Measurements from ENCODE around the gene ARMS2. TPM values are rescaled to one million over a fixed set of nuclear protein-coding genes. Genes with fewer than 3 reads are reported as not detected.

Gene ARMS2
- total RNA-seq, 2 donors from 2014 or later: not detected

GRCh38 chr10:122494833-122495232, 40.4 kb downstream of the ARMS2 start:
- peak; percentile 85 for DNase-seq (ENCODE audit: low spot score)
- H3K27ac ChIP-seq: peak overlapping the region; percentile 96 to 97
- no peaks in the 10 kb centered on the region for H3K36me3 ChIP-seq
- H3K4me3 ChIP-seq: peak overlapping the region; percentile 35
- H3K4me1 ChIP-seq (ENCODE audit: control insufficient read depth in 1 of 2, low read depth in 2 of 2): peaks cover 73 to 94% of the 10 kb centered on the region in 2 donors
- no peaks in the 10 kb centered on the region for H3K9me3 ChIP-seq
- TF ChIP-seq, protein P1, sequence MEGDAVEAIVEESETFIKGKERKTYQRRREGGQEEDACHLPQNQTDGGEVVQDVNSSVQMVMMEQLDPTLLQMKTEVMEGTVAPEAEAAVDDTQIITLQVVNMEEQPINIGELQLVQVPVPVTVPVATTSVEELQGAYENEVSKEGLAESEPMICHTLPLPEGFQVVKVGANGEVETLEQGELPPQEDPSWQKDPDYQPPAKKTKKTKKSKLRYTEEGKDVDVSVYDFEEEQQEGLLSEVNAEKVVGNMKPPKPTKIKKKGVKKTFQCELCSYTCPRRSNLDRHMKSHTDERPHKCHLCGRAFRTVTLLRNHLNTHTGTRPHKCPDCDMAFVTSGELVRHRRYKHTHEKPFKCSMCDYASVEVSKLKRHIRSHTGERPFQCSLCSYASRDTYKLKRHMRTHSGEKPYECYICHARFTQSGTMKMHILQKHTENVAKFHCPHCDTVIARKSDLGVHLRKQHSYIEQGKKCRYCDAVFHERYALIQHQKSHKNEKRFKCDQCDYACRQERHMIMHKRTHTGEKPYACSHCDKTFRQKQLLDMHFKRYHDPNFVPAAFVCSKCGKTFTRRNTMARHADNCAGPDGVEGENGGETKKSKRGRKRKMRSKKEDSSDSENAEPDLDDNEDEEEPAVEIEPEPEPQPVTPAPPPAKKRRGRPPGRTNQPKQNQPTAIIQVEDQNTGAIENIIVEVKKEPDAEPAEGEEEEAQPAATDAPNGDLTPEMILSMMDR (IDR thresholded peaks at IDR 0.05): no peak
- ATAC-seq (ENCODE audit: insufficient number of reproducible peaks, low FRiP score, low read depth): peak; percentile 51
- no peaks in the 10 kb centered on the region for H3K27me3 ChIP-seq (replicated peaks; ENCODE audit: insufficient read depth)

DNA sequence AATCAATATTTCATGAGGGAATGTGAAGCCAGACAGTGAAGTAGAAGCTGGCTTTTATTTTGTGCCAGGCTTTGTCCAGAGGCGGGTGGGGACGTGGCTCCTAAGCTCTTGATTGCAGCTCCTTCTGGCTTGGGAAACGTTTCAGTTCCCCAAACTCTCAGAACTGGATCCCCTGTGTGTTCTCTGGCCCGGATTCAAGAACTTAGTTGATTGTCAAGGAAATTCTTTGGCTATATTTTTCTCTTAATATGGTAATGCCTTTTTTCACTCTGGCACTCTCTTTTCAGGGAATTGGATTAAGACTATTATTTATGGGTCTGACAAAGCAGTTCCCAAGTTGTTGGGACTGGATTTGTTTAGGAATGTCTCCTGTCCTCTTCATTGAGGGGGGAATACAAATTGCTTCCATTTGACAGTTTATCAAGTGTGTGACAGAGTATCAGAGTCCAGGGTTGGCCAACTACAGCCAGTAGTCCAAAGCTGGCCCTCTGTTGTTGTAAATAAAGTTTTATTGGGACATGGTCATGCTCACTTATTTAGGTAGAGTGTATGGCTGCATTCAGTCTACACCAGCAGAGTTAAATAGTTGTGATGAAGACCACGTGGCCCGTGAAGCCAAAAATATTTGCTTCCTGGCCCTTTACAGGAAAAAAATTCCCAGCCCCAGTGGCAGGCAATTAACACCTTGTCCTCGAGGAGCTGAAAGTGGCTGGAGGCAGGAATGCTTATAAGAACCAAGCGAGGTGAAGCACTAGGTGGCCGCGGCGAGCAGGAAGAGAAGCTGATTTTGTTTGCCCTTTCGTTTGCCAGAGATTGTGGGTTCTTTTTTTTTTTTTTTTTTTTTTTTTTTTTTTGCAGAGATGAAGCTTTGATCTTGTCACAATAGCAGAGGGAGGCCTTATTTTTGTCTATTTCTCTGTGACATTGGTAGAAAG, 41.2 kb downstream of the ARMS2 start:
- peak overlapping the region; percentile 35 for H3K4me3 ChIP-seq
- H3K27me3 ChIP-seq (replicated peaks; ENCODE audit: insufficient read depth): no peaks in the 10 kb centered on the region
- H3K9me3 ChIP-seq: no peaks in the 10 kb centered on the region
- ATAC-seq (ENCODE audit: insufficient number of reproducible peaks, low FRiP score, low read depth) (peak; percentile 32), DNase-seq (ENCODE audit: low spot score) (no peak)
- TF ChIP-seq, protein P1 (IDR thresholded peaks at IDR 0.05): no peak
- H3K27ac ChIP-seq: peak overlapping the region; percentile 96 to 97
- H3K36me3 ChIP-seq: no peaks in the 10 kb centered on the region
- H3K4me1 ChIP-seq (ENCODE audit: control insufficient read depth in 1 of 2, low read depth in 2 of 2): peaks cover 74 to 94% of the 10 kb centered on the region in 2 donors

DNA sequence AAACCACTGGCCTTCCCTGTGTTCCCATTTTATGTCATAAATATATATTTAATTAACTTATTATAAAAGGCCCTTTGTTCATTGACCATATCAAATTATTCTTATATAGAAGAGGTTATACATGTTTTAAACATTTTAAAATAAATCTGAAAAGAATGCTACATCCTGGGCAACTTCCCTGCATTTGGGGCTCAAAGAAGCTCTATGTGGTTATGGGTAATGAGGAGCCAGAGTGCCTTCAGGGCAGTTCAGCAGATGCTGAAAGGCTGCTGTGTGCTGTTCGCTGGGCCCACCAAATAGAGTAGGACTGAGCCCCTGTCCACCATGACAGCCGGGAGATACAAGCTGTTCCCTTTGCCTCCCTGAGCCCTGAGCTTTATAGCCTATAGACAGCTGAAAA, 42.8 kb downstream of the ARMS2 start:
- Histone ChIP-seq H3K36me3 (no peaks in the 10 kb centered on the region), H3K27ac (peak overlapping the region; percentile 91 to 97), H3K4me3 (no peak overlapping the region), H3K4me1 (ENCODE audit: control insufficient read depth in 1 of 2, low read depth in 2 of 2) (peaks cover 58 to 86% of the 10 kb centered on the region in 2 donors), H3K27me3 (replicated peaks; ENCODE audit: insufficient read depth) (no peaks in the 10 kb centered on the region), H3K9me3 (no peaks in the 10 kb centered on the region)
- ATAC-seq (ENCODE audit: insufficient number of reproducible peaks, low FRiP score, low read depth) (no peak), DNase-seq (ENCODE audit: low spot score) (no peak)
- TF ChIP-seq, protein P1 (IDR thresholded peaks at IDR 0.05): no peak

GRCh38 chr10:122498521-122498920, 44.1 kb downstream of the ARMS2 start:
- no peaks in the 10 kb centered on the region for H3K27me3 ChIP-seq (replicated peaks; ENCODE audit: insufficient read depth)
- H3K27ac ChIP-seq: peak overlapping the region; percentile 91 to 97
- peaks cover 46 to 73% of the 10 kb centered on the region in 2 donors for H3K4me1 ChIP-seq (ENCODE audit: control insufficient read depth in 1 of 2, low read depth in 2 of 2)
- peak overlapping the region; percentile 24 for H3K4me3 ChIP-seq
- no peaks in the 10 kb centered on the region for H3K36me3 ChIP-seq
- no peaks in the 10 kb centered on the region for H3K9me3 ChIP-seq
- TF ChIP-seq, protein P1 (IDR thresholded peaks at IDR 0.05): no peak
- ATAC-seq (ENCODE audit: insufficient number of reproducible peaks, low FRiP score, low read depth) (peak; percentile 29), DNase-seq (ENCODE audit: low spot score) (no peak)

DNA sequence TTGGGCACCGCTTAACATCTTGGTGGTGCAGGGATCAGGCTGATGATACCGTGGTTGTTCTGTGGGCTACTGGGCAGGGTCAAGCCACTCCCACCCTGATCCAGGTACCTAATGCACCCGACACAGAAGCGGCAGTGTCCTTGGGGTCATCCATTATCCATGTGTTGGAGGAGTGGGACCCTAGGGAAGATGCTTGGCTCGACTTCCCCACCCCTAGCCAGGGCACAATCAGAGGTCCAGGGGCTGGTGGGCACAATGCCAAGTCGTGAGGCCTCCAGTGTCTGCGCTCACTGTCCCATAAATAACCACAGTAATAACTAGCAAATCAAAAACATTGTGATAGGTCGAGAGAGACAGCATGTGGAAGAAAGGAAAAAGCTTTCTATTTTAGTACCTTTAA, 44.6 kb downstream of the ARMS2 start:
- TF ChIP-seq, protein P1 (IDR thresholded peaks at IDR 0.05): no peak
- ATAC-seq (ENCODE audit: insufficient number of reproducible peaks, low FRiP score, low read depth) (no peak), DNase-seq (ENCODE audit: low spot score) (no peak)
- Histone ChIP-seq H3K9me3 (no peaks in the 10 kb centered on the region), H3K27me3 (replicated peaks; ENCODE audit: insufficient read depth) (no peaks in the 10 kb centered on the region), H3K36me3 (no peaks in the 10 kb centered on the region), H3K27ac (peak overlapping the region; percentile 91 to 97), H3K4me1 (ENCODE audit: control insufficient read depth in 1 of 2, low read depth in 2 of 2) (peaks cover 44 to 70% of the 10 kb centered on the region in 2 donors), H3K4me3 (peak overlapping the region; percentile 24)

Data from thoracic aorta (tissue), 2 donors.